ENCODE results near the gene TYMP. TPM values are rescaled to one million over a fixed set of nuclear protein-coding genes. Genes with fewer than 3 reads are reported as not detected.

TYMP gene
- polyA plus RNA-seq, 1 of the 3 experiments (the other 2 are of a cell fraction): 1.7 TPM

DNA sequence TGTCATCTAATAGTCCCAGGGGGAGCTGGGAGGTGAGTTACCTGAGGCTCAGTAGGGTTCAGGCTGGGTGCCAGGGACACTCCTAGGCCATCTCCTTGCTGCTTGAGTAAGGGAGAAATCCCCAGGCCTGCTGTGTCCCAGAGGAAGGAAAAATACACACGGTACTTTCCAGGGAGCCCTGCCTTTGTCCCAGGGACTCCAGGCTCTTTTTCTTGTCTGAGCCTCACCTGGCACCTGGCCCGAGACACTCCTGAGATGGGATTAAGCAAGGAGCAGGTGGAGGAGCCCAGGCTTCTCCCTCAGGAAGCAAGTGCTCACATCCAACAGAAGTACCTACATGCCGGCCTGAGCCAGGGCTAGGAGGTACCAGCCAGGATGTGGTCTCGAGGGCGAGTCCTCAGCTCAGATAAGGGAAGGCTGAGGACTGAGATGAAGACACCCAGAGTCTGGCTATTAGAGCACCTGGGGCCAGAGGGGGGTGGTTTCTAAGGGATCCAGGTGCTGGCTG is 15.0 kb upstream of the TYMP start:
- H3K9me2 ChIP-seq: no peaks in the 10 kb centered on the region
- no peak overlapping the region for H3K9ac ChIP-seq
- no peak for TF ChIP-seq NFIC (IDR thresholded peaks at IDR 0.05; ENCODE audit: borderline replicate concordance)
- no peak for TF ChIP-seq CHD2 (IDR thresholded peaks at IDR 0.05; ENCODE audit: low read length, partially characterized antibody)
- TF ChIP-seq JUND (IDR thresholded peaks at IDR 0.05): no peak
- no peak for TF ChIP-seq RFX5 (IDR thresholded peaks at IDR 0.05; ENCODE audit: low read length)
- no peak for TF ChIP-seq SMC3 (IDR thresholded peaks at IDR 0.05; ENCODE audit: low read depth, low read length)
- TF ChIP-seq, protein P1, sequence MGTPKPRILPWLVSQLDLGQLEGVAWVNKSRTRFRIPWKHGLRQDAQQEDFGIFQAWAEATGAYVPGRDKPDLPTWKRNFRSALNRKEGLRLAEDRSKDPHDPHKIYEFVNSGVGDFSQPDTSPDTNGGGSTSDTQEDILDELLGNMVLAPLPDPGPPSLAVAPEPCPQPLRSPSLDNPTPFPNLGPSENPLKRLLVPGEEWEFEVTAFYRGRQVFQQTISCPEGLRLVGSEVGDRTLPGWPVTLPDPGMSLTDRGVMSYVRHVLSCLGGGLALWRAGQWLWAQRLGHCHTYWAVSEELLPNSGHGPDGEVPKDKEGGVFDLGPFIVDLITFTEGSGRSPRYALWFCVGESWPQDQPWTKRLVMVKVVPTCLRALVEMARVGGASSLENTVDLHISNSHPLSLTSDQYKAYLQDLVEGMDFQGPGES (IDR thresholded peaks at IDR 0.05; ENCODE audit: low read depth, low read length): no peak
- no peak for TF ChIP-seq MXI1 (IDR thresholded peaks at IDR 0.05; ENCODE audit: low read depth, low read length)
- TF ChIP-seq RAD21 (IDR thresholded peaks at IDR 0.05; ENCODE audit: low read length): no peak
- TF ChIP-seq YY1 (IDR thresholded peaks at IDR 0.05; ENCODE audit: low read depth): no peak
- no peak for TF ChIP-seq MEF2A (IDR thresholded peaks at IDR 0.05; ENCODE audit: borderline replicate concordance, low read depth)
- TF ChIP-seq POLR2AphosphoS5 (IDR thresholded peaks at IDR 0.05; ENCODE audit: low read depth, low read length): no peak
- TF ChIP-seq GATA2 (CRISPR knock-in tag; IDR thresholded peaks at IDR 0.05): no peak
- no peak for TF ChIP-seq ELF1 (IDR thresholded peaks at IDR 0.05)
- TF ChIP-seq, protein P2, sequence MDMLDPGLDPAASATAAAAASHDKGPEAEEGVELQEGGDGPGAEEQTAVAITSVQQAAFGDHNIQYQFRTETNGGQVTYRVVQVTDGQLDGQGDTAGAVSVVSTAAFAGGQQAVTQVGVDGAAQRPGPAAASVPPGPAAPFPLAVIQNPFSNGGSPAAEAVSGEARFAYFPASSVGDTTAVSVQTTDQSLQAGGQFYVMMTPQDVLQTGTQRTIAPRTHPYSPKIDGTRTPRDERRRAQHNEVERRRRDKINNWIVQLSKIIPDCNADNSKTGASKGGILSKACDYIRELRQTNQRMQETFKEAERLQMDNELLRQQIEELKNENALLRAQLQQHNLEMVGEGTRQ (IDR thresholded peaks at IDR 0.05; ENCODE audit: borderline replicate concordance, low read depth, low read length): no peak
- TF ChIP-seq, protein P3, sequence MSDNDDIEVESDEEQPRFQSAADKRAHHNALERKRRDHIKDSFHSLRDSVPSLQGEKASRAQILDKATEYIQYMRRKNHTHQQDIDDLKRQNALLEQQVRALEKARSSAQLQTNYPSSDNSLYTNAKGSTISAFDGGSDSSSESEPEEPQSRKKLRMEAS (IDR thresholded peaks at IDR 0.05; ENCODE audit: low read depth): no peak
- TF ChIP-seq RCOR1 (IDR thresholded peaks at IDR 0.05; ENCODE audit: low read length): no peak
- no peak for TF ChIP-seq EP300 (IDR thresholded peaks at IDR 0.05; ENCODE audit: borderline replicate concordance in 1 of 2, low read depth in 1 of 2, low read length in 1 of 2)
- TF ChIP-seq EZH2phosphoT487 (IDR thresholded peaks at IDR 0.05; ENCODE audit: borderline replicate concordance, low read depth): no peak
- TF ChIP-seq NRF1 (IDR thresholded peaks at IDR 0.05; ENCODE audit: low read depth, low read length): no peak
- no peak for TF ChIP-seq FOXJ3 (CRISPR knock-in tag; IDR thresholded peaks at IDR 0.05)
- H3F3A ChIP-seq (replicated peaks; ENCODE audit: insufficient read depth): peaks cover 6% of the 10 kb centered on the region
- no peaks in the 10 kb centered on the region for H3K9me3 ChIP-seq
- H3K27me3 ChIP-seq (ENCODE audit: insufficient read depth): no peaks in the 10 kb centered on the region
- ChIA-PET CTCF (interaction anchor here (1.1 to 4.9 kb wide), 4 partner anchors 8 to 19 kb away, joined by 4 to 31 read pairs (median 6); partner anchors contain the start of genes SCO2 and SYCE3), POLR2A (interaction anchor here (1.6 to 2.3 kb wide), 2 partner anchors 18 to 20 kb away, joined by 5 to 7 read pairs; partner anchors contain the start of genes SCO2 and SYCE3)
- no peak overlapping the region for H3K27ac ChIP-seq (ENCODE audit: low read depth in 2 of 2, low read length in 1 of 2)
- no peak overlapping the region for H3K4me2 ChIP-seq
- H4K20me1 ChIP-seq (ENCODE audit: insufficient read depth): no peaks in the 10 kb centered on the region
- no peak overlapping the region for H2AFZ ChIP-seq (ENCODE audit: low read depth)
- DNase-seq: no peak
- no peak overlapping the region for H3K4me3 ChIP-seq (ENCODE audit: low read depth in 2 of 2, low read length in 1 of 2)
- no peaks in the 10 kb centered on the region for H3K36me3 ChIP-seq (replicated peaks in 1 of 2; ENCODE audit: control insufficient read depth in 1 of 2, insufficient read depth in 2 of 2, low read length in 1 of 2)
- H3K4me1 ChIP-seq (ENCODE audit: control insufficient read depth in 1 of 2, insufficient read depth in 2 of 2, low read depth in 1 of 2, low read length in 1 of 2): peaks cover 4 to 9% of the 10 kb centered on the region in 2 experiments; a peak in 2 of 4 replicates
- WGBS (ENCODE audit: low lambda C conversion rate): 83% methylated on average over 3 of the region's 5 CpGs
- no peaks in the 10 kb centered on the region for H3K79me2 ChIP-seq (ENCODE audit: insufficient read depth)

Measured in SK-N-SH (cell line).